H1 (cell line): Measurements from ENCODE around the gene CELF6. TPM values are rescaled to one million over a fixed set of nuclear protein-coding genes. Genes with fewer than 3 reads are reported as not detected.

Experiments
- FOSL1 ChIP-seq: IDR thresholded peaks from 2 replicates; pipeline ENCODE4 v1.6.1; 2011; ENCODE audit warnings: mild to moderate bottlenecking, low read depth, low read length, moderate library complexity; ENCODE audit not compliant: insufficient read depth
- polyA plus RNA-seq, 7 experiments: library from polyadenylated mRNA; depleted of rRNA in 3 of 7; stranded (reverse) in 5 of 7; unstranded in 2 of 7; fragments of >200 nt in 5 of 7; fragments of 200-250 nt in 2 of 7; gene quantifications; 1 replicate in 5 of 7; 2 replicates in 1 of 7; 4 replicates in 1 of 7; pipeline versions ENCODE4 v1.2.1 to v1.2.3, GENCODE V29; 2011 to 2013; ENCODE audit warnings: missing spikeins in 2 of 7, mixed read lengths in 2 of 7
- total RNA-seq: library from RNA; stranded (reverse); fragmentation: NEBNext Ultra II Directional; extraction: Animal tissue kit (Norgen Biotek cat#: 25700); gene quantifications from 2 replicates; pipeline ENCODE4 v1.2.1, GENCODE V29; 2021
- TF ChIP-seq, protein P1 (sequence below): IDR thresholded peaks from 2 replicates; pipeline ENCODE4 v1.6.1; 2012; ENCODE audit warnings: low read length, inconsistent platforms

Gene CELF6
- total and polyA plus RNA-seq, 2 of the 8 experiments (the other 6 are each of a cell fraction or from before 2014, with no cell fraction given): 0.09 to 0.19 TPM

- TF ChIP-seq, protein P1, sequence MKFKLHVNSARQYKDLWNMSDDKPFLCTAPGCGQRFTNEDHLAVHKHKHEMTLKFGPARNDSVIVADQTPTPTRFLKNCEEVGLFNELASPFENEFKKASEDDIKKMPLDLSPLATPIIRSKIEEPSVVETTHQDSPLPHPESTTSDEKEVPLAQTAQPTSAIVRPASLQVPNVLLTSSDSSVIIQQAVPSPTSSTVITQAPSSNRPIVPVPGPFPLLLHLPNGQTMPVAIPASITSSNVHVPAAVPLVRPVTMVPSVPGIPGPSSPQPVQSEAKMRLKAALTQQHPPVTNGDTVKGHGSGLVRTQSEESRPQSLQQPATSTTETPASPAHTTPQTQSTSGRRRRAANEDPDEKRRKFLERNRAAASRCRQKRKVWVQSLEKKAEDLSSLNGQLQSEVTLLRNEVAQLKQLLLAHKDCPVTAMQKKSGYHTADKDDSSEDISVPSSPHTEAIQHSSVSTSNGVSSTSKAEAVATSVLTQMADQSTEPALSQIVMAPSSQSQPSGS: no peak
- TF ChIP-seq FOSL1: no peak
Observed at GRCh38 chr15:72339777-72340177, 19.8 kb upstream of the CELF6 start (continued).
